Caco-2 (cell line): ENCODE data around the gene PNMA1. TPM values are rescaled to one million over a fixed set of nuclear protein-coding genes. Genes with fewer than 3 reads are reported as not detected.
A peak's percentile ranks its signal among the peaks of the same experiment; 100 is the strongest.

Experiments used
- BruUV-seq: library from RNA; stranded (reverse); fragments of 400-500 nt; replicated peaks from 2 replicates; lab custom pipeline; 2021; lab: Mats Ljungman, UMichigan
- CTCF ChIA-PET: fragments of 300-600 bp; sonication (Branson Sonifier 250); formaldehyde crosslinking; loops from one replicate; lab custom pipeline; 2022; ENCODE audit warnings: antibody characterized with exemption; lab: Charles Lee
- POLR2A ChIA-PET: fragments of 300-600 bp; sonication (Branson Sonifier 250); formaldehyde crosslinking; loops from one replicate; lab custom pipeline; 2022; ENCODE audit warnings: antibody characterized with exemption; lab: Charles Lee
- DNase-seq, 2 experiments: peaks; one replicate each; pipeline versions ENCODE4 v3.0.0 to v3.0.0-alpha.2; 2020 to 2022
- H3K27me3 ChIP-seq: replicated peaks from 2 replicates; pipeline ENCODE4 v1.6.0; 2011; ENCODE audit warnings: low read length; ENCODE audit not compliant: control insufficient read depth, insufficient read depth
- H3K36me3 ChIP-seq: 2 replicates; pipeline ENCODE4 v1.5.1; 2011; ENCODE audit warnings: low read length; ENCODE audit not compliant: control insufficient read depth, insufficient read depth
- H3K4me1 ChIP-seq: fragments of 250-450 bp; sonication (Bioruptor Pico); 2 replicates; pipeline ENCODE4 v1.5.1; 2020; ENCODE audit warnings: mild to moderate bottlenecking
- H3K4me3 ChIP-seq: 2 replicates; pipeline ENCODE4 v1.5.1; 2011; ENCODE audit warnings: low read depth, mild to moderate bottlenecking, control low read depth, low read length
- H3K9me3 ChIP-seq: fragments of 250-450 bp; sonication (Bioruptor Pico); 2 replicates; pipeline ENCODE4 v1.5.1; 2020; ENCODE audit warnings: mild to moderate bottlenecking, moderate library complexity
- H3K27ac Mint-ChIP-seq: one replicate; pipeline ENCODE4 v1.8.0; 2022; ENCODE audit warnings: mixed read lengths; ENCODE audit not compliant: unreplicated experiment
- H3K27me3 Mint-ChIP-seq: one replicate; pipeline ENCODE4 v1.8.0; 2022; ENCODE audit warnings: mixed read lengths; ENCODE audit not compliant: insufficient read depth, unreplicated experiment
- H3K36me3 Mint-ChIP-seq: one replicate; pipeline ENCODE4 v1.8.0; 2022; ENCODE audit warnings: mild to moderate bottlenecking, mixed read lengths; ENCODE audit not compliant: insufficient read depth, unreplicated experiment
- H3K4me1 Mint-ChIP-seq: one replicate; pipeline ENCODE4 v1.8.0; 2022; ENCODE audit warnings: low read depth, mixed read lengths; ENCODE audit not compliant: unreplicated experiment
- H3K4me3 Mint-ChIP-seq: one replicate; pipeline ENCODE4 v1.8.0; 2022; ENCODE audit warnings: mild to moderate bottlenecking, moderate library complexity, mixed read lengths; ENCODE audit not compliant: unreplicated experiment
- H3K9me3 Mint-ChIP-seq: one replicate; pipeline ENCODE4 v1.8.0; 2022; ENCODE audit warnings: mixed read lengths; ENCODE audit not compliant: unreplicated experiment
- CTCF ChIP-seq, 2 experiments: fragments of 200-600 bp in 1 of 2; IDR thresholded peaks; 1 replicate in 1 of 2; 2 replicates in 1 of 2; pipeline versions ENCODE4 v1.5.1 to v1.8.0; 2011 to 2022; ENCODE audit warnings: antibody characterized with exemption in 1 of 2, control low read depth in 1 of 2, inconsistent platforms in 1 of 2, low read depth in 1 of 2, low read length in 1 of 2, mild to moderate bottlenecking in 1 of 2, moderate library complexity in 1 of 2; ENCODE audit not compliant: insufficient read depth in 1 of 2, severe bottlenecking in 1 of 2, unreplicated experiment in 1 of 2
- intact Hi-C: fragments of 100-400 bp; cut with micrococcal nuclease; formaldehyde crosslinking; loops from one replicate; pipeline ENCODE4 v1.10.0; 2022; ENCODE audit not compliant: unreplicated experiment
- total RNA-seq: library from RNA; stranded (reverse); gene quantifications from 2 replicates; pipeline ENCODE4 v1.2.3, GENCODE V29; 2022

PNMA1 gene
- total RNA-seq, 1 experiment from 2014 or later, result 38.8 TPM

DNA sequence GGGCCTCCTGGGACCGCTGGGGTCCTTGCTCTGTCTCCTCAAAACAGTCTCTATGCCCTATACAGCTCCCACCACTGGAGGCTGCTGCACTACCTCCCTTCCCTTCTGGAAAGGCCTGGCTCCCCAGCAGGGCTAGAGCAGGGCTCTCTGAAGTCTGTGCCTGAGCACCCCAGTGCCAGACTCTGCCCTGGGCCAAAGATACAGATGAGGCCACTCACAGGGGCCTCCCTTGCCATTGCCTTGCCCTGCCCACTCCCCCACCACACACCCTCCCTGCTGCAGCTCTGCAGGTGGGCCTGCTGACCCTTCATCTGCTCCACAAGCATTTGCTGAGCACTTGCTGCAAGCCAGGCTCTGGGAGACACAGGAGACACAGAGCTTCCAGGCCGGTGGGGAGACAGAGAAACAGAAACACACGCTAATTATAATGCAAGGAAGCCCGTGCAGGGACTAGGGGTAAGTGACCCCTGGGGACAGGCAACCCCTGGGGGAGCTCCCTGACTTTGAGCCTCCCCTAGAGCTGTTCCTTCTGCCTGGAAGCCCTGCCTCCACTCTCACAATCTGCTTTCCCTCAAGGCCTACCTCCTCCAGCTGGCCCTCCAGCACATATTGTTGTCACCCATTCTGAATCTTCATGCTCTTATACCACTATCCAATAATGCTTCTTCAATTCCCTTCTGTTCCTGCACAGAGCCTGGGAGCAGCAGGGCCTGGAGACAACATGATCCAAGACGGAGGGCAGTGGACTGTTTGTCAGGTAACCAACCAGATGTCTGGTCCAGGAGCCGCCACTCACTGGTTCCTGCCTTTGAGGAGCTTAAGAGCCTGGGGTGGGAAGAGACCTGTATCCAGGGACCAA is 32.6 kb upstream of the PNMA1 start:
- peaks cover 58% of the 10 kb centered on the region for H3K4me1 ChIP-seq
- H3K4me1 Mint-ChIP-seq, result peaks cover 24% of the 10 kb centered on the region
- no peak overlapping the region for H3K4me3 Mint-ChIP-seq
- H3K9me3 Mint-ChIP-seq, result no peaks in the 10 kb centered on the region
- H3K36me3 Mint-ChIP-seq, result peaks cover 22% of the 10 kb centered on the region
- no peaks in the 10 kb centered on the region; the same call in 1 of the 2 replicates for H3K36me3 ChIP-seq
- no peaks in the 10 kb centered on the region for H3K27me3 ChIP-seq
- no peaks in the 10 kb centered on the region for H3K27me3 Mint-ChIP-seq
- no peak overlapping the region for H3K27ac Mint-ChIP-seq
- H3K9me3 ChIP-seq, result no peaks in the 10 kb centered on the region
- DNase-seq, result no peak
- no TSS peak for BruUV-seq
- intact Hi-C loops, result no loop called here
- ChIA-PET POLR2A (interaction anchor here (0.6 kb wide), 1 partner anchor 40 kb away, joined by 6 read pairs; no protein-coding TSS in a partner anchor), CTCF (interaction anchor here (0.5 to 2.5 kb wide), 5 partner anchors 12 to 291 kb away, joined by 3 to 14 read pairs (median 4); a partner anchor contains a TSS)
- TF ChIP-seq CTCF (IDR thresholded peaks at IDR 0.05; ENCODE audit: insufficient read depth in 1 of 2, low read depth in 1 of 2, low read length in 1 of 2, severe bottlenecking in 1 of 2, unreplicated experiment in 1 of 2), result peak in 1 of 2 experiments; percentile 31
- no peak overlapping the region for H3K4me3 ChIP-seq

GRCh38 chr14:73745571-73746519 is 31.7 kb upstream of the PNMA1 start:
- BruUV-seq, result no TSS peak
- H3K27ac Mint-ChIP-seq, result peak overlapping the region; percentile 27
- no peak for TF ChIP-seq CTCF (IDR thresholded peaks at IDR 0.05; ENCODE audit: insufficient read depth in 1 of 2, low read depth in 1 of 2, low read length in 1 of 2, severe bottlenecking in 1 of 2, unreplicated experiment in 1 of 2)
- Histone ChIP-seq H3K27me3 (no peaks in the 10 kb centered on the region), H3K4me1 (peaks cover 67% of the 10 kb centered on the region), H3K9me3 (no peaks in the 10 kb centered on the region), H3K4me3 (no peak overlapping the region), H3K36me3 (no peaks in the 10 kb centered on the region; the same call in 1 of the 2 replicates)
- H3K27me3 Mint-ChIP-seq, result no peaks in the 10 kb centered on the region
- ChIA-PET CTCF (interaction anchor here (0.5 to 2.5 kb wide), 5 partner anchors 12 to 291 kb away, joined by 3 to 14 read pairs (median 11); a partner anchor contains a TSS), POLR2A (interaction anchor here (1.2 kb wide), 1 partner anchor 106 kb away, joined by 5 read pairs; the partner anchor contains the start of gene PTGR2)
- H3K4me3 Mint-ChIP-seq, result no peak overlapping the region
- H3K9me3 Mint-ChIP-seq, result no peaks in the 10 kb centered on the region
- intact Hi-C loops, result no loop called here
- peaks cover 23% of the 10 kb centered on the region for H3K36me3 Mint-ChIP-seq
- peaks cover 33% of the 10 kb centered on the region for H3K4me1 Mint-ChIP-seq
- DNase-seq, result no peak
